Neural progenitor cell (in vitro differentiated cells): ENCODE results near the gene SPATA6L.

Source experiments
- EZH2 ChIP-seq: fragments of 200-600 bp; sonication (generic); IDR thresholded peaks from 2 replicates; pipeline ENCODE4 v1.6.1; 2017; ENCODE audit warnings: antibody characterized with exemption, mild to moderate bottlenecking, moderate library complexity
- EZH2phosphoT487 ChIP-seq: fragments of 200-600 bp; sonication (generic); IDR thresholded peaks from 2 replicates; pipeline ENCODE4 v1.6.1; 2017; ENCODE audit warnings: antibody characterized with exemption
- TF ChIP-seq, protein P1 (sequence below): fragments of 200-600 bp; sonication (generic); IDR thresholded peaks from 2 replicates; pipeline ENCODE4 v1.5.1; 2017; ENCODE audit warnings: antibody characterized with exemption, mild to moderate bottlenecking

DNA sequence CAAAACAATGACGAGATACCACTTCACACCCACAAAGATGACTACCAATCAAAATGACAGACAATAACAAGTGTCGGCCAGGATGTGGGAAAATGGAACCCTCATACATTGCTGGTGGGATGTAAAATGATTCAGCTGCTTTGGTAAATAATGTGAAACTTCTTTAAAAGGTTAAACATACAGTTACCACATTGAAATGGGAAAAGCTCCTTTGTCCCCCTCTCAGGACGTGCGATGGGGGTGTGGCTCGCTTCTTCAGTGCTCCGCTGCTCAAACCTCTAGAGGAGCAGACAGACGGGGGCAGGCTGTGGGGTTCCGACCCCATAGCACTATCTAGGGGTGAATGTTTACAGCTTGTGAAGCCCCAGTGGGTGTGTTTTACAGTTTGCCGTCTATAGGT, 12.2 kb downstream of the SPATA6L start:
- TF ChIP-seq, protein P1, sequence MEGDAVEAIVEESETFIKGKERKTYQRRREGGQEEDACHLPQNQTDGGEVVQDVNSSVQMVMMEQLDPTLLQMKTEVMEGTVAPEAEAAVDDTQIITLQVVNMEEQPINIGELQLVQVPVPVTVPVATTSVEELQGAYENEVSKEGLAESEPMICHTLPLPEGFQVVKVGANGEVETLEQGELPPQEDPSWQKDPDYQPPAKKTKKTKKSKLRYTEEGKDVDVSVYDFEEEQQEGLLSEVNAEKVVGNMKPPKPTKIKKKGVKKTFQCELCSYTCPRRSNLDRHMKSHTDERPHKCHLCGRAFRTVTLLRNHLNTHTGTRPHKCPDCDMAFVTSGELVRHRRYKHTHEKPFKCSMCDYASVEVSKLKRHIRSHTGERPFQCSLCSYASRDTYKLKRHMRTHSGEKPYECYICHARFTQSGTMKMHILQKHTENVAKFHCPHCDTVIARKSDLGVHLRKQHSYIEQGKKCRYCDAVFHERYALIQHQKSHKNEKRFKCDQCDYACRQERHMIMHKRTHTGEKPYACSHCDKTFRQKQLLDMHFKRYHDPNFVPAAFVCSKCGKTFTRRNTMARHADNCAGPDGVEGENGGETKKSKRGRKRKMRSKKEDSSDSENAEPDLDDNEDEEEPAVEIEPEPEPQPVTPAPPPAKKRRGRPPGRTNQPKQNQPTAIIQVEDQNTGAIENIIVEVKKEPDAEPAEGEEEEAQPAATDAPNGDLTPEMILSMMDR = no peak
- TF ChIP-seq EZH2 (no peak), EZH2phosphoT487 (no peak)
